ENCODE data around the gene SLC8A1.

DNA sequence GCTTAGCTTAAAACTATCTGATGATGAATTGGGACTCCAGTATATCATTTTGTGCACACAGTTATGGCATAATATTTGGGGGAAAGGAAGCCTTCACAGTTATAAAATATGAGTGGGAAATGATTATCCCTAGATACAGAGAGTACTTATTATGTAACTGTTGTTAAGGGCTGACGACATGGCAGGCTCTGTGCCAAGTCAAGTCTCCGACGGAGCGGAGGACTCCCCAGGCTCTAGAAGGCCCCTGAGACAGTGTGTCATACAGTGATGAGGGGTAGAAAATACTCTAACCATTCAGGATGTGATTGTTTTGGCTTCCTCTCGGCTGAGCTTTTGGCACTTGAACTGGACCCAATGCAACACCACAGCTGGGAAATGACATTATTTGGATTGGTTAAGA is 211.8 kb downstream of the SLC8A1 start:
- no peak for TF ChIP-seq POLR2A (IDR thresholded peaks at IDR 0.05)
- TF ChIP-seq, protein P1, sequence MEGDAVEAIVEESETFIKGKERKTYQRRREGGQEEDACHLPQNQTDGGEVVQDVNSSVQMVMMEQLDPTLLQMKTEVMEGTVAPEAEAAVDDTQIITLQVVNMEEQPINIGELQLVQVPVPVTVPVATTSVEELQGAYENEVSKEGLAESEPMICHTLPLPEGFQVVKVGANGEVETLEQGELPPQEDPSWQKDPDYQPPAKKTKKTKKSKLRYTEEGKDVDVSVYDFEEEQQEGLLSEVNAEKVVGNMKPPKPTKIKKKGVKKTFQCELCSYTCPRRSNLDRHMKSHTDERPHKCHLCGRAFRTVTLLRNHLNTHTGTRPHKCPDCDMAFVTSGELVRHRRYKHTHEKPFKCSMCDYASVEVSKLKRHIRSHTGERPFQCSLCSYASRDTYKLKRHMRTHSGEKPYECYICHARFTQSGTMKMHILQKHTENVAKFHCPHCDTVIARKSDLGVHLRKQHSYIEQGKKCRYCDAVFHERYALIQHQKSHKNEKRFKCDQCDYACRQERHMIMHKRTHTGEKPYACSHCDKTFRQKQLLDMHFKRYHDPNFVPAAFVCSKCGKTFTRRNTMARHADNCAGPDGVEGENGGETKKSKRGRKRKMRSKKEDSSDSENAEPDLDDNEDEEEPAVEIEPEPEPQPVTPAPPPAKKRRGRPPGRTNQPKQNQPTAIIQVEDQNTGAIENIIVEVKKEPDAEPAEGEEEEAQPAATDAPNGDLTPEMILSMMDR (IDR thresholded peaks at IDR 0.05 in 4 of 5, conservative IDR thresholded peaks at IDR 0.05 in 1 of 5) = no peak
